Psoas muscle (tissue), 8 donors: ENCODE results near the gene TBPL1. TPM values are rescaled to one million over a fixed set of nuclear protein-coding genes. Genes with fewer than 3 reads are reported as not detected.
A peak's percentile ranks its signal among the peaks of the same experiment; 100 is the strongest.
"Not testable (repeated sequence)": the region's sequence is repeated elsewhere in the genome, so short reads cannot be mapped to it uniquely, and the experiment has no call there.

Experiments used
- ATAC-seq, 4 donors: fragments of 200-7000 bp; cut with Tn5 transposase; one replicate each; pipeline ENCODE4 v1.9.1; 2020; ENCODE audit warnings: moderate library complexity in 3 of 4, mild to moderate bottlenecking in 2 of 4
- DNase-seq, 2 donors: peaks; one replicate each; pipeline ENCODE4 v3.0.0-alpha.2; 2020
- H3K27ac ChIP-seq: fragments of 200-600 bp; one replicate; pipeline ENCODE4 v1.8.0; 2022
- H3K27me3 ChIP-seq, 3 donors: fragments of 200-600 bp in 1 of 3; one replicate each; pipeline versions ENCODE4 v1.6.1 to v1.8.0; 2013 to 2022; ENCODE audit warnings: low read length in 2 of 3, mild to moderate bottlenecking in 2 of 3, moderate library complexity in 1 of 3; ENCODE audit not compliant: insufficient read depth in 3 of 3
- H3K36me3 ChIP-seq, 2 donors: fragments of 200-600 bp in 1 of 2; one replicate each; pipeline versions ENCODE4 v1.6.1 to v1.8.0; 2013 to 2022; ENCODE audit warnings: low read depth in 1 of 2, mild to moderate bottlenecking in 1 of 2, moderate library complexity in 1 of 2; ENCODE audit not compliant: insufficient read depth in 1 of 2
- H3K4me1 ChIP-seq: fragments of 200-600 bp; one replicate; pipeline ENCODE4 v1.8.0; 2022
- H3K4me3 ChIP-seq: fragments of 200-600 bp; one replicate; pipeline ENCODE4 v1.8.0; 2022; ENCODE audit warnings: mild to moderate bottlenecking
- H3K9me3 ChIP-seq: fragments of 200-600 bp; one replicate; pipeline ENCODE4 v1.8.0; 2022
- CTCF ChIP-seq: fragments of 200-600 bp; IDR thresholded peaks from one replicate; pipeline ENCODE4 v1.8.0; 2022; ENCODE audit warnings: antibody characterized with exemption
- WGBS, 3 donors: extraction: QIAGEN DNeasy Blood & Tissue Kit; methylation state at CpG; one replicate each; pipeline versions ENCODE4 v1.1.6 to v1.1.7; 2013; 5-methylcytosine and 5-hydroxymethylcytosine counted together
- intact Hi-C, 2 donors: fragments of 100-400 bp; cut with DNase I; formaldehyde crosslinking; loops; one replicate each; pipeline versions ENCODE4 v1.11.0 to v1.14.2; 2022
- polyA plus RNA-seq, 3 donors: library from polyadenylated mRNA; stranded (reverse); fragments of 200-250 nt; gene quantifications; one replicate each; pipeline ENCODE4 v1.2.3, GENCODE V29; 2013
- total RNA-seq, 4 donors: library from RNA; stranded (reverse); fragmentation: NEBNext Ultra II Directional in 2 of 4; extraction: Animal tissue kit (Norgen Biotek cat#: 25700) in 2 of 4; gene quantifications; one replicate each; pipeline versions ENCODE4 v1.2.1 to v1.2.4, GENCODE V29; 2021 to 2023
- donor health status: healthy with polysubstance abuse.
- donor health status: DM: no; HTN: no; CAD: no; lungs with moderate emphysema.
- donor health status: Bipolar disorder and iron deficiency.
- donor health status: healthy.
- donor health status: DM: yes; HTN: yes; CAD: no.
- donor health status: DM: no; HTN: no; CAD: no.
- donor health status: DM: no; HTN: no; CAD: no.
- donor health status: DM: yes; HTN: yes; CAD: no.

TBPL1 gene
- total and polyA plus RNA-seq, 7 donors, result 7.5 to 17.7 (median 11.0) TPM

GRCh38 chr6:133973109-133973971, 20.3 kb downstream of the TBPL1 start:
- intact Hi-C loops, result loop anchor here (1.0 to 5.0 kb wide), 4 partner anchors 51 to 123 kb away; no protein-coding TSS in a partner anchor
- 3 to 5% (median 4%) methylated on average over 4 of the region's 4 CpGs for WGBS, 3 donors
- peak; percentile 79 for TF ChIP-seq CTCF
- Histone ChIP-seq H3K27me3 (no peaks in the 10 kb centered on the region), H3K9me3 (no peaks in the 10 kb centered on the region), H3K4me1 (peaks cover 31% of the 10 kb centered on the region), H3K4me3 (no peak overlapping the region), H3K27ac (no peak overlapping the region), H3K36me3 (no peaks in the 10 kb centered on the region)
- ATAC-seq (peak in 1 of 4 donors; percentile 75), DNase-seq (no peak)

DNA sequence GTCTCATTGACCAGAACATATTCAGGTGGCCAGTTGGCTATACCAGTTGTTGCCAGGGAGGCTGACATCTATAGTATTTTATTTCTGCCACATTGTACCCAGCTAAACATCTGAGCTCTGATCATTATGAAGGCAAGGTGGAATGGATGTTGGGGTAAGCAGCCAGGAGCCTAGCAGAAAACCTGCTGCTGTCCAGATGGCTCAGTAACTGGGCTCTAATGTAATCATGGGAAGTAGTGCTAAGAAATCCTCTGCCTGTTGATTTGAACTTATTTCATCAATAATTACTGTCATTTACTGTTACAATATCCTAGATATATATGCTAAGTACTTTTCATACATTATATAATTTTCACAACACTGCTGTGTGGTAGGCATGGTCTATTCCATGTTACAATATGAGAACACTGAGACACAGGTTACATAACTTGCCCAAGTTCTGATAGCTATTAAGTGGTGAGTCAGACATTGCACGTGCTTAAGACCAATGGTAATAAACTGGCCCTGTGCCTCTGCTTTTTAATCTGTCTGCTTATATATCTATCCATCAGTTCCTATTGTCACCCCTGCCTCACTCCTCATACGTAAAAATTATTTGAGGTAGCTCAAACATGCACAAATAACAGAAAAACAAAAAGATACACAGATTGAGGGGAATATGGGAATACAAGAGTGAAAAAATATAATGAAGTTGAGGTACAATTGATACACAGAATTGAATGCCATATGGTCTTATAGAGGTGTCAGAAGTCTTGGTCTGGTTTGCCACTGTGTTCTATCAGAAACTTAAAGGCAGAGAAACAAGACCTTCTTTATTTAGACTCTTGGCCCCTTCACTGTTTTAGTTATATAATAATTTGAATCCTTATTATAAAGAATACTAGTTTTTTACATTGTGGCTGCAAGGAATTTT, 25.2 kb downstream of the TBPL1 start:
- WGBS, 3 donors, result 49 to 52% (median 50%) methylated on average over 2 of the region's 2 CpGs
- Histone ChIP-seq H3K4me3 (no peak overlapping the region), H3K36me3 (peaks cover 0 to 22% of the 10 kb centered on the region in 2 donors), H3K9me3 (no peaks in the 10 kb centered on the region), H3K27me3 (no peaks in the 10 kb centered on the region), H3K4me1 (peaks cover 20% of the 10 kb centered on the region), H3K27ac (no peak overlapping the region)
- ATAC-seq (peak; percentile 73 to 90 (median 76)), DNase-seq (no peak)
- no peak for TF ChIP-seq CTCF
- intact Hi-C loops, result no loop called here

- no peak for TF ChIP-seq CTCF
- WGBS, 3 donors, result 59 to 74% (median 66%) methylated on average over 2 of the region's 2 CpGs
- H3K27ac ChIP-seq, result no peak overlapping the region
- no peak for DNase-seq
- H3K9me3 ChIP-seq, result no peaks in the 10 kb centered on the region
- intact Hi-C loops, result no loop called here
- peaks cover 19% of the 10 kb centered on the region for H3K4me1 ChIP-seq
- ATAC-seq, result no peak
- no peak overlapping the region for H3K4me3 ChIP-seq
- H3K36me3 ChIP-seq, result peaks cover 0 to 24% of the 10 kb centered on the region in 2 donors
- H3K27me3 ChIP-seq, result no peaks in the 10 kb centered on the region
These were observed 25.8 kb downstream of the TBPL1 start for GRCh38 chr6:133978896-133979240.

- DNase-seq, intact Hi-C loops, ATAC-seq, H3K27me3 ChIP-seq, H3K27ac ChIP-seq, H3K4me3 ChIP-seq, H3K9me3 ChIP-seq: not testable (repeated sequence)
- H3K4me1 ChIP-seq, result peaks cover 19% of the 10 kb centered on the region
- 79 to 86% (median 84%) methylated on average over 7 of the region's 7 CpGs for WGBS, 3 donors
- peaks cover 0 to 27% of the 10 kb centered on the region in 2 donors for H3K36me3 ChIP-seq
These were observed 26.4 kb downstream of the TBPL1 start for GRCh38 chr6:133979269-133979963.
